Liver (tissue), 3 donors: ENCODE measurements around the gene RNF157.

Source experiments
- EGR1 ChIP-seq, 2 donors: IDR thresholded peaks; 2 replicates each; pipeline ENCODE4 v1.6.1; 2016 to 2018; ENCODE audit warnings: antibody characterized with exemption in 2 of 2, low read depth in 2 of 2
- RAD21 ChIP-seq, 2 donors: IDR thresholded peaks; 2 replicates each; pipeline ENCODE4 v1.6.1; 2016; ENCODE audit warnings: antibody characterized with exemption in 2 of 2, mild to moderate bottlenecking in 2 of 2
- TAF1 ChIP-seq: conservative IDR thresholded peaks from 2 replicates; pipeline ENCODE4 v1.6.1; 2016; ENCODE audit warnings: antibody characterized with exemption, mild to moderate bottlenecking
- YY1 ChIP-seq: IDR thresholded peaks from 2 replicates; pipeline ENCODE4 v1.6.1; 2016; ENCODE audit warnings: antibody characterized with exemption, mild to moderate bottlenecking
- TF ChIP-seq, protein P1 (sequence below): fragments of 150-350 bp; IDR thresholded peaks from 2 replicates; pipeline ENCODE4 v1.5.1; 2017; ENCODE audit warnings: improper control_type of control experiment, low read depth, low read length; ENCODE audit not compliant: missing input control
- TF ChIP-seq, protein P2 (sequence below): IDR thresholded peaks from 2 replicates; pipeline ENCODE4 v1.6.1; 2016; ENCODE audit warnings: antibody characterized with exemption
- TF ChIP-seq, protein P3 (sequence below): IDR thresholded peaks from 2 replicates; pipeline ENCODE4 v1.6.1; 2016; ENCODE audit warnings: antibody characterized with exemption
- donor health status: healthy.
- donor health status: healthy.

DNA sequence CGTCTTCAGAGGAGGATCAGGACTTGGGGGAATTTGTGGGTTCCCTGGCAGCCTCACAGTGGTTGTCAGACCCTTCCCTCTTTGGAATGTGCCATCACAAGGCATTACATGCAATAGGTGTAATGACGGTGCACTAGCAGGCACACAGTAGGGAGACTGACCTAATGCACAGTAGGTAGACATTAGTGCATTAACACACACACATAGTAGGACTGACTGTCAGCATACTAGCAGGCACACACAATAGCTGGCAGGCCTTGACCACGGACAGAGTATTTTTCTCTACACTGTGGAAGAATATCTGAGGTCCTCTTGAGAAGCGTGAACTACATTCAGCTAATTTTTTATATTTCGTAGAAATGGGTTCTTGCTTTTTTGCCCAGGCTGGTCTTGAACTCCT is 14.0 kb upstream of the RNF157 start:
- TF ChIP-seq, protein P1, sequence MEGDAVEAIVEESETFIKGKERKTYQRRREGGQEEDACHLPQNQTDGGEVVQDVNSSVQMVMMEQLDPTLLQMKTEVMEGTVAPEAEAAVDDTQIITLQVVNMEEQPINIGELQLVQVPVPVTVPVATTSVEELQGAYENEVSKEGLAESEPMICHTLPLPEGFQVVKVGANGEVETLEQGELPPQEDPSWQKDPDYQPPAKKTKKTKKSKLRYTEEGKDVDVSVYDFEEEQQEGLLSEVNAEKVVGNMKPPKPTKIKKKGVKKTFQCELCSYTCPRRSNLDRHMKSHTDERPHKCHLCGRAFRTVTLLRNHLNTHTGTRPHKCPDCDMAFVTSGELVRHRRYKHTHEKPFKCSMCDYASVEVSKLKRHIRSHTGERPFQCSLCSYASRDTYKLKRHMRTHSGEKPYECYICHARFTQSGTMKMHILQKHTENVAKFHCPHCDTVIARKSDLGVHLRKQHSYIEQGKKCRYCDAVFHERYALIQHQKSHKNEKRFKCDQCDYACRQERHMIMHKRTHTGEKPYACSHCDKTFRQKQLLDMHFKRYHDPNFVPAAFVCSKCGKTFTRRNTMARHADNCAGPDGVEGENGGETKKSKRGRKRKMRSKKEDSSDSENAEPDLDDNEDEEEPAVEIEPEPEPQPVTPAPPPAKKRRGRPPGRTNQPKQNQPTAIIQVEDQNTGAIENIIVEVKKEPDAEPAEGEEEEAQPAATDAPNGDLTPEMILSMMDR: no peak
- TF ChIP-seq, protein P2, sequence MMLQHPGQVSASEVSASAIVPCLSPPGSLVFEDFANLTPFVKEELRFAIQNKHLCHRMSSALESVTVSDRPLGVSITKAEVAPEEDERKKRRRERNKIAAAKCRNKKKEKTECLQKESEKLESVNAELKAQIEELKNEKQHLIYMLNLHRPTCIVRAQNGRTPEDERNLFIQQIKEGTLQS: no peak
- no peak for TF ChIP-seq RAD21 (IDR thresholded peaks at IDR 0.05)
- TF ChIP-seq, protein P3, sequence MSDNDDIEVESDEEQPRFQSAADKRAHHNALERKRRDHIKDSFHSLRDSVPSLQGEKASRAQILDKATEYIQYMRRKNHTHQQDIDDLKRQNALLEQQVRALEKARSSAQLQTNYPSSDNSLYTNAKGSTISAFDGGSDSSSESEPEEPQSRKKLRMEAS: no peak
- TF ChIP-seq EGR1 (IDR thresholded peaks at IDR 0.05; ENCODE audit: low read depth in 2 of 2): no peak
- no peak for TF ChIP-seq YY1
- TF ChIP-seq TAF1: no peak
